ENCODE results near the gene RXFP2. TPM values are rescaled to one million over a fixed set of nuclear protein-coding genes. Genes with fewer than 3 reads are reported as not detected.
A peak's percentile ranks its signal among the peaks of the same experiment; 100 is the strongest.

The RXFP2 gene
- total RNA-seq, 5 donors from 2014 or later (not counting 1 experiment from before 2014, with no cell fraction given) = not detected

- no peaks in the 10 kb centered on the region for H3K4me1 ChIP-seq (ENCODE audit: control insufficient read depth in 1 of 2, extremely low read depth in 1 of 2, insufficient read depth in 2 of 2, low read length in 2 of 2)
- CTCF ChIA-PET = no interaction called here
- ATAC-seq (replicated peaks in 1 of 4) = no peak
- H3K27ac ChIP-seq (ENCODE audit: low read length) = no peak overlapping the region
- no peaks in the 10 kb centered on the region for H3K36me3 ChIP-seq (ENCODE audit: control insufficient read depth in 2 of 2, extremely low read depth in 1 of 2, insufficient read depth in 1 of 2, low read length in 1 of 2)
- no peaks in the 10 kb centered on the region for H3K27me3 ChIP-seq (replicated peaks in 1 of 2; ENCODE audit: control insufficient read depth in 2 of 2, extremely low read depth in 1 of 2, insufficient read depth in 2 of 2, low read length in 1 of 2)
- POLR2A ChIA-PET = no interaction called here
- H3K9me3 ChIP-seq = no peaks in the 10 kb centered on the region
- no CpG with 5 or more reads among the region's 4 CpGs for WGBS (ENCODE audit: insufficient coverage)
- no peaks in the 10 kb centered on the region for H3K27me3 Mint-ChIP-seq
- H3K4me3 ChIP-seq (ENCODE audit: control insufficient read depth in 1 of 2, extremely low read depth in 1 of 2, low read length in 1 of 2) = no peak overlapping the region
- H3K36me3 Mint-ChIP-seq = no peaks in the 10 kb centered on the region
- peak overlapping the region; percentile 21 to 46 (median 45) for H3K4me3 Mint-ChIP-seq
- H3K27ac Mint-ChIP-seq = no peak overlapping the region
- peaks cover 7 to 11% (median 11%) of the 10 kb centered on the region in 3 donors for H3K4me1 Mint-ChIP-seq
- no peaks in the 10 kb centered on the region for H3K9me3 Mint-ChIP-seq
- DNase-seq = no peak
Measured at GRCh38 chr13:31773538-31773937, 34.2 kb downstream of the RXFP2 start.

GRCh38 chr13:31774186-31774750 is 34.9 kb downstream of the RXFP2 start:
- Mint-ChIP-seq H3K36me3 (no peaks in the 10 kb centered on the region), H3K4me3 (no peak overlapping the region), H3K4me1 (peaks cover 7 to 11% (median 11%) of the 10 kb centered on the region in 3 donors), H3K27me3 (no peaks in the 10 kb centered on the region), H3K9me3 (no peaks in the 10 kb centered on the region), H3K27ac (no peak overlapping the region)
- no peaks in the 10 kb centered on the region for H3K9me3 ChIP-seq
- ChIA-PET POLR2A (no interaction called here), CTCF (no interaction called here)
- no peak for ATAC-seq (replicated peaks in 1 of 4)
- no peak for DNase-seq
- 89% methylated on average over 4 of the region's 5 CpGs for WGBS (ENCODE audit: insufficient coverage)
- no peaks in the 10 kb centered on the region for H3K27me3 ChIP-seq (replicated peaks in 1 of 2; ENCODE audit: control insufficient read depth in 2 of 2, extremely low read depth in 1 of 2, insufficient read depth in 2 of 2, low read length in 1 of 2)
- no peaks in the 10 kb centered on the region for H3K36me3 ChIP-seq (ENCODE audit: control insufficient read depth in 2 of 2, extremely low read depth in 1 of 2, insufficient read depth in 1 of 2, low read length in 1 of 2)
- H3K4me3 ChIP-seq (ENCODE audit: control insufficient read depth in 1 of 2, extremely low read depth in 1 of 2, low read length in 1 of 2) = no peak overlapping the region
- no peaks in the 10 kb centered on the region for H3K4me1 ChIP-seq (ENCODE audit: control insufficient read depth in 1 of 2, extremely low read depth in 1 of 2, insufficient read depth in 2 of 2, low read length in 2 of 2)
- H3K27ac ChIP-seq (ENCODE audit: low read length) = no peak overlapping the region

DNA sequence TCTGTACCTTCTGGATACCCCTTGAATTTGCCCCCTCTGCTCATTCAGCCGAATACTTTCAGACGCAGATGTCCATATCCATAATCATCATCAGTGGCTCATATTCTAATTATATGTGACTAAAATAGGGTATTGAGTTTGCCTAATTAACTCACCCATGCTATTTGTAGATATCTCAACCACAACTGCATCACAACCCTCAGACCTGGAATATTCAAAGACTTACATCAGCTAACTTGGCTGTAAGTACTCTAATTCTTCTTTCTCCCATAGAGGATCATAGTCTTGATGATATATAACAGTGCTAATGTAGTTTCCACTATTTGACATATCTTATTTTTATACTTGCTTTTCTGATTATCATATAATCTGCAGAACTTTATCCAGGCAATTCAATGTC is 35.8 kb downstream of the RXFP2 start:
- Mint-ChIP-seq H3K27me3 (peaks cover 0 to 7% of the 10 kb centered on the region in 2 donors), H3K27ac (no peak overlapping the region), H3K9me3 (no peaks in the 10 kb centered on the region), H3K4me1 (peaks cover 7 to 11% (median 11%) of the 10 kb centered on the region in 3 donors), H3K4me3 (no peak overlapping the region), H3K36me3 (no peaks in the 10 kb centered on the region)
- no peaks in the 10 kb centered on the region for H3K36me3 ChIP-seq (ENCODE audit: control insufficient read depth in 2 of 2, extremely low read depth in 1 of 2, insufficient read depth in 1 of 2, low read length in 1 of 2)
- no peak overlapping the region for H3K4me3 ChIP-seq (ENCODE audit: control insufficient read depth in 1 of 2, extremely low read depth in 1 of 2, low read length in 1 of 2)
- no peaks in the 10 kb centered on the region for H3K27me3 ChIP-seq (replicated peaks in 1 of 2; ENCODE audit: control insufficient read depth in 2 of 2, extremely low read depth in 1 of 2, insufficient read depth in 2 of 2, low read length in 1 of 2)
- ATAC-seq (replicated peaks in 1 of 4) (no peak), DNase-seq (no peak)
- H3K27ac ChIP-seq (ENCODE audit: low read length) = no peak overlapping the region
- ChIA-PET POLR2A (no interaction called here), CTCF (no interaction called here)
- no CpG with 5 or more reads among the region's 2 CpGs for WGBS (ENCODE audit: insufficient coverage)
- H3K9me3 ChIP-seq = no peaks in the 10 kb centered on the region
- no peaks in the 10 kb centered on the region for H3K4me1 ChIP-seq (ENCODE audit: control insufficient read depth in 1 of 2, extremely low read depth in 1 of 2, insufficient read depth in 2 of 2, low read length in 2 of 2)

DNA sequence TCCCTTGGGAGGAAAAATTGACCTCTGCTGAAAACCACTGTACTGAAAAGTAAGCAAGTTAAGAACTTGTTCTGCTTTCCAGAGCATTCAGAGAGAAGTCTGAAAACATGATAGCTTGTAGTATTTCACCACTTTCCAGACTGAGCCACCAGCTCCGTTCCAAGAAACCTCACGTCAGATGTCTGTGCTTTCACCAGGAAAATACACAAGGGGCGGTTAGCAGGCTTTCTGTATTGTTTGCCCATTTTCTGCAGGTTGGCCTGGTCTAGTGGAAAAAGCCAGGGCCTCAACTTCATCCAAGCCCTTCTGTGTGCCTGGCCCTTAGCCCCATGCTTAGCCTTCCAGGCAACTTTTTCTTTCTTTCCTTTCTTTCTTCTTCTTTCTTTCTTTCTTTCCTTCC is 36.4 kb downstream of the RXFP2 start:
- no peak overlapping the region for H3K4me3 Mint-ChIP-seq
- 90% methylated on average over 3 of the region's 3 CpGs for WGBS (ENCODE audit: insufficient coverage)
- no peaks in the 10 kb centered on the region for H3K36me3 Mint-ChIP-seq
- CTCF ChIA-PET = no interaction called here
- DNase-seq = no peak
- Histone ChIP-seq H3K9me3 (no peaks in the 10 kb centered on the region), H3K36me3 (ENCODE audit: control insufficient read depth in 2 of 2, extremely low read depth in 1 of 2, insufficient read depth in 1 of 2, low read length in 1 of 2) (no peaks in the 10 kb centered on the region), H3K4me3 (ENCODE audit: control insufficient read depth in 1 of 2, extremely low read depth in 1 of 2, low read length in 1 of 2) (no peak overlapping the region), H3K4me1 (ENCODE audit: control insufficient read depth in 1 of 2, extremely low read depth in 1 of 2, insufficient read depth in 2 of 2, low read length in 2 of 2) (no peaks in the 10 kb centered on the region), H3K27me3 (replicated peaks in 1 of 2; ENCODE audit: control insufficient read depth in 2 of 2, extremely low read depth in 1 of 2, insufficient read depth in 2 of 2, low read length in 1 of 2) (no peaks in the 10 kb centered on the region), H3K27ac (ENCODE audit: low read length) (no peak overlapping the region)
- POLR2A ChIA-PET = no interaction called here
- no peaks in the 10 kb centered on the region for H3K9me3 Mint-ChIP-seq
- H3K4me1 Mint-ChIP-seq = peaks cover 7 to 11% (median 11%) of the 10 kb centered on the region in 3 donors
- no peak overlapping the region for H3K27ac Mint-ChIP-seq
- peaks cover 0 to 7% of the 10 kb centered on the region in 2 donors for H3K27me3 Mint-ChIP-seq
- no peak for ATAC-seq (replicated peaks in 1 of 4)

GRCh38 chr13:31781064-31781463 is 41.7 kb downstream of the RXFP2 start:
- Histone ChIP-seq H3K27ac (ENCODE audit: low read length) (no peak overlapping the region), H3K9me3 (no peaks in the 10 kb centered on the region), H3K36me3 (ENCODE audit: control insufficient read depth in 2 of 2, extremely low read depth in 1 of 2, insufficient read depth in 1 of 2, low read length in 1 of 2) (no peaks in the 10 kb centered on the region), H3K4me1 (ENCODE audit: control insufficient read depth in 1 of 2, extremely low read depth in 1 of 2, insufficient read depth in 2 of 2, low read length in 2 of 2) (no peaks in the 10 kb centered on the region), H3K4me3 (ENCODE audit: control insufficient read depth in 1 of 2, extremely low read depth in 1 of 2, low read length in 1 of 2) (no peak overlapping the region), H3K27me3 (replicated peaks in 1 of 2; ENCODE audit: control insufficient read depth in 2 of 2, extremely low read depth in 1 of 2, insufficient read depth in 2 of 2, low read length in 1 of 2) (no peaks in the 10 kb centered on the region)
- H3K9me3 Mint-ChIP-seq = peaks cover 0 to 3% (median 0%) of the 10 kb centered on the region in 3 donors
- H3K36me3 Mint-ChIP-seq = no peaks in the 10 kb centered on the region
- no peak for ATAC-seq (replicated peaks in 1 of 4)
- no peaks in the 10 kb centered on the region for H3K4me1 Mint-ChIP-seq
- H3K27ac Mint-ChIP-seq = no peak overlapping the region
- DNase-seq = no peak
- WGBS (ENCODE audit: insufficient coverage) = no CpG with 5 or more reads among the region's 4 CpGs
- no peak overlapping the region for H3K4me3 Mint-ChIP-seq
- ChIA-PET POLR2A (interaction anchor here in 1 of 2 donors (0.6 kb wide), 1 partner anchor 1932 kb away, joined by 3 read pairs; no protein-coding TSS in a partner anchor), CTCF (no interaction called here)
- H3K27me3 Mint-ChIP-seq = peaks cover 4 to 16% of the 10 kb centered on the region in 2 donors

DNA sequence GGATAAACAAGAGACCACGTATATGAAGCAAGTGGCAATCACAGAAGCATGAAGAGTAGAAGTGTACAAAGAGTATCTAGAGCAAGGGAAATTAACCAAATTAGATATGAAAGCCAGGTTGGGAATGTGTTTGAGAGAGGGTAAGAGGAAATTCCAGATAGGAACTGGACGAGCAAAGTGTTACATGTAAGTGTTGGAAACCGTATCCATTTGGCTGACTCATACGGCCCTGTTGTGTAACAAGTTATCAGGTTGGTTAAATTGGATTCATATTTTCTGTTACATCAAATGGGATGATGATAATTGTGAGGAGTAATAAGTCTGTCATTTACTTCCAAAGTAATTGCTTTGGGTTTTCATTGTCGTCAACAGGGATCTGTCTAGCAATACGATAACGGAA is 46.7 kb downstream of the RXFP2 start:
- WGBS (ENCODE audit: insufficient coverage) = 57% methylated on average over 3 of the region's 7 CpGs
- no peak overlapping the region for H3K4me3 ChIP-seq (ENCODE audit: control insufficient read depth in 1 of 2, extremely low read depth in 1 of 2, low read length in 1 of 2)
- Mint-ChIP-seq H3K36me3 (no peaks in the 10 kb centered on the region), H3K27me3 (peaks cover 4 to 13% of the 10 kb centered on the region in 2 donors), H3K9me3 (peaks cover 0 to 3% (median 0%) of the 10 kb centered on the region in 3 donors), H3K4me1 (no peaks in the 10 kb centered on the region), H3K4me3 (no peak overlapping the region), H3K27ac (no peak overlapping the region)
- H3K36me3 ChIP-seq (ENCODE audit: control insufficient read depth in 2 of 2, extremely low read depth in 1 of 2, insufficient read depth in 1 of 2, low read length in 1 of 2) = no peaks in the 10 kb centered on the region
- no peak overlapping the region for H3K27ac ChIP-seq (ENCODE audit: low read length)
- no peaks in the 10 kb centered on the region for H3K27me3 ChIP-seq (replicated peaks in 1 of 2; ENCODE audit: control insufficient read depth in 2 of 2, extremely low read depth in 1 of 2, insufficient read depth in 2 of 2, low read length in 1 of 2)
- ChIA-PET POLR2A (no interaction called here), CTCF (no interaction called here)
- DNase-seq (no peak), ATAC-seq (replicated peaks in 1 of 4) (no peak)
- H3K4me1 ChIP-seq (ENCODE audit: control insufficient read depth in 1 of 2, extremely low read depth in 1 of 2, insufficient read depth in 2 of 2, low read length in 2 of 2) = no peaks in the 10 kb centered on the region
- H3K9me3 ChIP-seq = no peaks in the 10 kb centered on the region

- H3K27me3 Mint-ChIP-seq = peaks cover 0 to 9% of the 10 kb centered on the region in 2 donors
- CTCF ChIA-PET = no interaction called here
- no peak overlapping the region for H3K27ac Mint-ChIP-seq
- Histone ChIP-seq H3K27ac (ENCODE audit: low read length) (no peak overlapping the region), H3K27me3 (replicated peaks in 1 of 2; ENCODE audit: control insufficient read depth in 2 of 2, extremely low read depth in 1 of 2, insufficient read depth in 2 of 2, low read length in 1 of 2) (no peaks in the 10 kb centered on the region), H3K9me3 (no peaks in the 10 kb centered on the region), H3K36me3 (ENCODE audit: control insufficient read depth in 2 of 2, extremely low read depth in 1 of 2, insufficient read depth in 1 of 2, low read length in 1 of 2) (no peaks in the 10 kb centered on the region), H3K4me3 (ENCODE audit: control insufficient read depth in 1 of 2, extremely low read depth in 1 of 2, low read length in 1 of 2) (no peak overlapping the region), H3K4me1 (ENCODE audit: control insufficient read depth in 1 of 2, extremely low read depth in 1 of 2, insufficient read depth in 2 of 2, low read length in 2 of 2) (no peaks in the 10 kb centered on the region)
- H3K9me3 Mint-ChIP-seq = no peaks in the 10 kb centered on the region
- H3K4me3 Mint-ChIP-seq = no peak overlapping the region
- POLR2A ChIA-PET = no interaction called here
- WGBS (ENCODE audit: insufficient coverage) = 60% methylated on average over 1 of the region's 2 CpGs
- H3K4me1 Mint-ChIP-seq = no peaks in the 10 kb centered on the region
- ATAC-seq (replicated peaks in 1 of 4) = no peak
- no peak for DNase-seq
- H3K36me3 Mint-ChIP-seq = no peaks in the 10 kb centered on the region
Measured at GRCh38 chr13:31790992-31791391, 51.7 kb downstream of the RXFP2 start.

Data from T-cell (primary cell).